Activated CD4-positive, alpha-beta T cell treated with anti-CD3 and anti-CD28 coated beads, Interleukin-2, Interleukin-4, amounts not matched to agents 100 ng/mL and 50 ng/mL, durations not matched to agents 16 hours and 8 hours (primary cell): ENCODE measurements around the gene ARFIP1.
A peak's percentile ranks its signal among the peaks of the same experiment; 100 is the strongest.
"Not testable (repeated sequence)": the region's sequence is repeated elsewhere in the genome, so short reads cannot be mapped to it uniquely, and the experiment has no call there.

Experiments
- DNase-seq: peaks from one replicate; pipeline ENCODE4 v3.0.0-alpha.2; 2020; ENCODE audit warnings: low spot score

ARFIP1 gene

GRCh38 chr4:152779513-152780266 is at the start of gene ARFIP1, which contains the start of gene TIGD4:
Gene ARFIP1, plus strand, starts transcription at chr4:152779954. Its CDS starts 49,680 bp downstream, at chr4:152829634.
Gene TIGD4, minus strand, starts transcription at chr4:152779730. Its CDS starts 8,726 bp downstream, at chr4:152771004.
- peak; percentile 97 for DNase-seq

- DNase-seq = no peak
These were observed 47.8 kb upstream of the ARFIP1 start for GRCh38 chr4:152731997-152732396.

GRCh38 chr4:152734015-152734698 is 45.6 kb upstream of the ARFIP1 start:
- DNase-seq = no peak

- no peak for DNase-seq
These were observed 45.1 kb upstream of the ARFIP1 start for GRCh38 chr4:152734699-152735050.

- DNase-seq = peak; percentile 41
These were observed 44.3 kb upstream of the ARFIP1 start for GRCh38 chr4:152735396-152735859.

GRCh38 chr4:152735906-152736305 is 43.8 kb upstream of the ARFIP1 start:
- DNase-seq = no peak

GRCh38 chr4:152738827-152739226 is 40.9 kb upstream of the ARFIP1 start:
- DNase-seq = no peak

- no peak for DNase-seq
These were observed 32.3 kb upstream of the ARFIP1 start for GRCh38 chr4:152747444-152747843.

- DNase-seq = no peak
These were observed 31.1 kb upstream of the ARFIP1 start for GRCh38 chr4:152748619-152749018.

GRCh38 chr4:152763796-152764195 is 16.0 kb upstream of the ARFIP1 start:
- no peak for DNase-seq

- not testable (repeated sequence) for DNase-seq
These were observed 14.6 kb upstream of the ARFIP1 start for GRCh38 chr4:152765069-152765737.

GRCh38 chr4:152771741-152772533 is 7.8 kb upstream of the ARFIP1 start:
- peak; percentile 18 for DNase-seq

- DNase-seq = no peak
These were observed 6.4 kb upstream of the ARFIP1 start for GRCh38 chr4:152773339-152773738.

- DNase-seq = no peak
These were observed 5.8 kb upstream of the ARFIP1 start for GRCh38 chr4:152773953-152774352.

GRCh38 chr4:152776352-152776751 is 3.4 kb upstream of the ARFIP1 start:
- DNase-seq = no peak

- DNase-seq = no peak
These were observed 2.3 kb upstream of the ARFIP1 start for GRCh38 chr4:152777488-152777887.

- peak; percentile 38 for DNase-seq
These were observed 870 bp upstream of the ARFIP1 start for GRCh38 chr4:152778656-152779512.

- DNase-seq = no peak
These were observed 569 bp downstream of the ARFIP1 start for GRCh38 chr4:152780267-152780778.

GRCh38 chr4:152784490-152785350 is 5.0 kb downstream of the ARFIP1 start:
- no peak for DNase-seq
